GM21360 (cell line): ENCODE data around the gene RAB40B.

ENCODE experiments used
- ATAC-seq: cut with Tn5 transposase; IDR thresholded peaks from one replicate; pipeline ENCODE4 v1.9.1; 2021; ENCODE audit warnings: mild to moderate bottlenecking, moderate library complexity; ENCODE audit not compliant: unreplicated experiment

RAB40B gene

DNA sequence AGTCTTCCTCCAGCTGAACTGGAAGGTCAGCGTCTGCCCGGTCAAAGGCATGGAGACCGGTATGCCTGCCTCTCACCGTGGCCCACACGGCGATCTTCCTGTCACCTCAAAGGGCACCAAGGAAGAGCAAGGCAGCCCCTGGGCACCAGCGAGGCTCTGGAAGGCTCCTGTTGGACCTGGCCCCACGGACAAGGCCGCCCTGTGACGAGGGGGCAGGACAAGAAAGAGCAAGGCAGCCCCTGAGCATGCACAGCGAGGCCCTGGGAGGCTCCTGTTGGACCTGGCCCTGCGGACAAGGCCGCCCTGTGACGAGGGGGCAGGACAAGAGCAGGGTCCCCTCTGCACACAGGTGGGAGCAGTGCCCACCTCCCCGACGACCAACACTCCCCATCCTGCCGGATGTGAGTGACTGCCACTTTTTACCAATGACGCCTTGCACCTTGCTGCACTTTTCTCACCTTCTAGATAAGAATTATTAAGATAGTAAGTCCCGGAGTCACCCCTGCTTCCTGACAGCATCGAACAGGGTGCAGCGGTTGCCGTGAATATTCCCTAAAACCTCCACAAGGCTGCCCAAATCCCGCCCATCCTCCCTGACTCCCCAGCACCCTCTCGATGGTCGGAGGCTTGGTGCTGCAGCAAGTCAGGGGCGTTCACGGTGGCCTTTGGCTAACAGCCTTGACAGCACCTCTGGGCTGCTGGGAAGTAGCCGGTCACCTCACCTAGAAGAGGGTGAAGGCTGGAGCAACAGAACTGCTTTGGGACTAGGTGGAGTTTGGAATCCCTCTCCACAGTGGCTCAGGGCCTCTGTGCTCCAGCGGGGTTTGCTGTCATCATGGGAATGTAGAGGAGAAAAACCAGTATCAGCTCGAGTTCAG lies 44.6 kb downstream of the RAB40B start:
- no peak for ATAC-seq

DNA sequence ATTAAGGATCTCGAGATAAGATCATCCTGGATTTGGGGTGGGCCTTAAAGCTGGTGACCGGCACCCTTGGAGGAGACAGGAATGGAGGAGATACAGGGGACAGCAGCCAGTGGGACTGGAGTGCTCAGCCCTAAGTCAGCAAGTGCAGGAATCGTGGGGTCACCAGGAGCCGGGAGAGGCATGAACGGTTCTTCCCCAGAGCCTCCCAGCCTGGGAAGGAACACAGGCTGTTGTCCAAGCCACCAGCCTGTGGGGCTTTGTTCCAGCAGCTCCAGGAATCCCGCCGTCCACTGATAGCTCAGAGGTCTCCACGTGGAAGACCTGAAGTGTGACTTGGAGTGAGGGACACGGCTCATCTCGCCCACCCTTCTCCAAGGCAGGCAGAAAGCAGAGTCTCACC lies 47.8 kb downstream of the RAB40B start:
- no peak for ATAC-seq

DNA sequence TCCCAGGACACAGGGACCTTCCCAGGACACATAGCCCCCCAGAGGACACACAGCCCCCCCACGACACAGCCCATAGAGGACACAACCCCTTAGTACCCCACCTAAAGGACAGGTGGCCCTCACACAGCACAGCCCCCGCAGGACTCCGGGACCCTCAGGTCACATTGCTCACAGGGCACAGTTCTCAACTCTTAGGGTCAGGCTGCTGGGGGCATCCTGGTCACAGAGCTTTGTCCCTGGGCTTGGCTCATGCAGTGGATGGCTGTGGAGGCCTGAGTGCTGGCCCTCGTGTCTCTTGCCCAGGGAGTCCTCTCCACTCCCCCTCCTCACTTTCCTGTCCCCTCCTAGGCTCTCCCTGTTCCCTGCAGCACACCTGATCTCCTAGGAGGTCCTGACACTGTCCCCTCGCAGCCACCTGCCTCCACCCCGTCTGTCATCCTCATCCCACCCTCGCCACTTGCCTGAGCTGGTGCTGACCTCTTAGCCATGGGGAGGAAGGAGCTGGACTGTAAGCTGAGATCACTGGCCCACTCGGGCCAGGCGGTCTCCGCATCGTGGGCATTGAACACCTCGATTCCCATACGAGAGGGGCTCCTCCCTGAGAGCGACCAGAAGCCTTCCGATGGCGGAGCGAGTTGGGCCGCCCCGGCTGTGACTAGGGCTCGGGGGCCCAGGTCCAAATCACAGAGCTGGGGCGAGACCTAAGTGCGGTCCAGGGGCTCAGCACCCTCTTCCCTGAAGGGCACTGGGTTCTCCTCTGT lies 48.8 kb downstream of the RAB40B start:
- no peak for ATAC-seq

DNA sequence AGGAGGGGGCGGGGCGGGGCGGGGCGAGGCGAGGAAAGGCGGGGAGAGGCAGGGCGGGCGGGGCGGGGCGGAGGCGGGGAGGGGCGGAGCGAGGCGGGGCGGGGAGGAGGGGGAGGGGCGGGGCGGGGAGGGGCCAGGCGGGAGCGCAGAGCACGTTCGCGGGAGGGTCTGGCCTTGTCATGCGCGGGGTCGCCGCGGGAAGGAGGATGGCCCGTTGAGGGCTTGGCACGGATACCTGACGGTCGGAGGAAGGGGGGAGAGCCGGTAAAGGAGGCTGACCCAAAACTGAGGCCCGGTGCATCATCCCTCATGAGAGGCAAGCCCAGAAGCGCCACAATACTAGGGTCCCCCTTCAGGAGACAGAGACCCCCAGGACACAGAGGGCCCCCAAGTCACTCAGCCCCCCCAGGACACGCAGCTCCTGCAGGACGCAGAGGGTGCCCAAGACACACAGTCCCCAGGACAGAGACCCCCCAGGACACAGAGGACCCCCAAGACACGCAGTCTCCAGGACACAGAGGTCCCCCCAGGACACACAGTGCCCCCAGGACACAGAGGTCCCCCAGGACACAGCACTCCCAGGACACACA lies 49.7 kb downstream of the RAB40B start:
- no peak for ATAC-seq

DNA sequence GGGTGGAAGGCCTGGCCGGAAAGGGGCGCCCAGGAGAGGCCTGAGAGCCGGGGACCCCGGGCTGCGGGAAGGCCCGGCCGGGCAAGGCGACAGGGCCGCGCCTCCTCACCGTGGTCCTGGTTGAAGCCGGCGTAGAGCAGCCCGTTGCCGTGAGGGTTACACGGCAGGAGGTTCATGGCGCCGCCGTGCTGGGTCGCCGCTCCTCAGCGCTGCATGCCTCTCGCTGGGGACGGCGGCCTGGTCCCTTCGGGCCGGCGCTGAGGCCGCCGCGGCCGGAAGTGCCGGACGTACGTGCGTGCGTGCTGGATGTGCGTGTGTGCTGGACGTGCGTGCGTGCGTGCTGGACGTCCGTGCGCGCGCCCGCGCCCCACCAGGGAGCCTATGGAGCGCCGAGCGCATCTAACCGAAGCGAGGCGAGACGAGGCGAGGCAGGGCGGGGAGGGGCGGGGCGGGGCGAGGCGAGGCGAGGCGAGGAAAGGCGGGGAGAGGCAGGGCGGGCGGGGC lies 50.3 kb downstream of the RAB40B start, which contains the start of gene WDR45B:
Gene WDR45B, minus strand, starts transcription at position 280 of the 504 bp plus-strand sequence. Its CDS starts 104 bp downstream, at position 176.
- peak; percentile 79 for ATAC-seq

DNA sequence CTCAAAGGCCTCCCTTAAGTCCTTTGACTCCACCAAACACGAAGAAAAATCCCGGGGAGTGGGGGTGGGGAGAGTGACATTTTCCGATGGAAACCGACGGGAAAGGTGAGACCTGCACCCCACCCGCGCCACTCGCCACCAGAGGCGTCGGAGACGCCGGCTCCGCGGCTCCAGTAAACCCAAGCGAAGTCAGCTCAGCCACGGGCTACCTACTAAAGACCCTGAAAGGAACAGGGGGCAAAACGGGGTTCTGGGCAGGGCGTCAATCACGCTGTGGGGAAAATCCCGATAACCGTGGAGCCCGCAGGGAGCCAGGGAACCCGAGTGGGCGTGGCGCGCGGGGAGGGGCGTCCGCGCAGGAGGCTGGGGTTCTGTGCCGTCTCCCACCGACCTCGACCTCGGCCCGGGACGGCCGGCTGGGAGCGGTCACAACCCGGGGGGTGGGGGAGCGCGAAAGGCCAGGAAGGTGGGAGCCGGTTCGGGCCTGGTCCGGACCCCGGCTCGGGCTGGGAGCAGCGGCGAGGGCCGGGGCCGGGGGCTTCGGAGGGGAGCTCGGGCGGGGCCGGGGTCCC lies 50.8 kb downstream of the RAB40B start:
- ATAC-seq, result peak; percentile 30

DNA sequence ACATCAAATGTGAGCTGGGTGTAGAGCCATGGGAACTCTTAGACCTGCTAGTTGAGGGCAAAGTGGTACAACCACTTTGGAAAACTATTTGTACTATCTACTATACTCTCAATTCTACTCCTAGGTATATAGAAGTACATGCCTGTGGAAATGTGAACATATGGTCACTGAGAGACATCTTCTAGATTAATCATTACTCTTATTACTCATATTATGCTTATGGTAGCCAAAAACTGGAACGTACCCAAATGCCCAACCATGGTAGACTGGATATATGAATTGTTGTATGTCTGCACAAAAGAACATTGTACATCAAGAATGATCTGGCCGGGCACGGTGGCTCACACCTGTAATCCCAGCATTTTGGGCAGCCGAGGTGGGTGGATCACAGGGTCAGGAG lies 53.0 kb downstream of the RAB40B start:
- no peak for ATAC-seq

DNA sequence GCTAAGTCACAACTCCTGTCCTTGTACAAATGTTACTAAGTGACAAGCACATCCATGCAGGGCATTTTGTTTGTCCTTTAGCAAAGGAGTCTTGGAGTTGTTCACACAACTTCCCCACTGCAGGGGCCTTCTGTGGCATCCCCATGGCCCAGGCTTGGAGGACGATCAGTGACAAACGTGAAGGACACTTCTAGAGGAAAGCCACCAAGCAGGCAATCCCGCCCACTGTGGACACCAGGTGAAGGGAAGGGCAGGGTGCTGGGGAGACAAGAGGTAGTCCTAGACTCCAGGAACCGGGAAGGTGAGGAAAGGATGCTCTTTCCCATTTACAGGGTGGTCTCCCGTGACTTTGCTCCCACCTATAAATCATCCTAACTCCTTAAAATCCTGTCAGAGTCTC lies 54.4 kb downstream of the RAB40B start:
- no peak for ATAC-seq

DNA sequence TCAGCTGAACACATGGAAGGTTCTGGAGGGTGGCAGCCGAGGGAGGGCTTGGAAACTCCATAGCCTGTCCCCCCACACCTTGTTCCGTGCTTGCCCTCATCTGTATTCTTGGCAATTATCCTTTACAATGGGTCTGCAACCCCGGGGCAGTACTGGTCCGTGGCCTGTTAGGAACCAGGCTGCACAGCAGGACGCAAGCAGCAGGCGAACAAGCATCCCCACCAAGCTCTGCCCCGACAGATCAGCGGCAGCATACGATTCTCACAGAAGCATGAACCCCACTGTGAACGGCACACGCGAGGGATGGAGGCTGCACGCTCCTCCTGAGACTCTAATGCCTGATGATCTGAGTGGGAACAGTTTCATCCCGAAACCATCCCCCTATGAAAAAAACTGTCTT lies 56.5 kb downstream of the RAB40B start:
- no peak for ATAC-seq

DNA sequence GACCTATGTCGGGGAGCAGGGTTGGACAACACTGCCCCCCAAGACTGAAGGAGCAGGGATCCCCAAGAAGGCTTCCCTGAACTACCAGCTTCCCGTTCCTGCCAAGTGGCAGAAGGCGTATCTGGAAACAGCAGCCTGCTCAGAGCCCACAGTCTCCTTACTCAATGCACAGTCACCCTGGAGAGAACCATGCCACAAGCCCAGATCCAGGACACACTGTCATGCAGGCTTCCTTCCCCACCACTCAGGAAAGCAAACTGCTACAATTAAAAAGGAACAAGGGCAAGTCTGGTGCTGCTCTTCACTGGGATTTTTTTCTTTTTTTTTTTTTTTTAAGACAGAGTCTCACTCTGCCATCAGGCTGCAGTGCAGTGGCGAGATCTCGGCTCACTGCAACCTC lies 58.5 kb downstream of the RAB40B start:
- no peak for ATAC-seq

DNA sequence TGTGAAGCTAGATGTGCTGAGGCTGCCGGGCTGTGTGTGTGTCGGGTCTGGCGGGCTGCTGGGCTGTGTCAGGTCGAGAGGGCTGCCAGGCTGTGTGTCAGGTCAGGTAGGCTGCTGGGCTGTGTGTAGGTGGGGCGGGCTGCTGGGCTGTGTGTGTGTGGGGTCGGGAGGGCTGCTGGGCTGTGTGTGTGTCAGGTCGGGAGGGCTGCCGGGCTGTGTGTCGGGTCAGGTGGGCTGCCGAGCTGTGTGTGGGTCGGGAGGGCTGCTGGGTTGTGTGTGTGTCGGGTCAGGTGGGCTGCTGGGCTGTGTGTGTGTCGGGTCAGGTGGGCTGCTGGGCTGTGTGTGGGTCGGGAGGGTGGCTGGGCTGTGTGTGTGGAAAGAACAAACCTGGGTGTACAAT lies 58.9 kb downstream of the RAB40B start:
- no peak for ATAC-seq

DNA sequence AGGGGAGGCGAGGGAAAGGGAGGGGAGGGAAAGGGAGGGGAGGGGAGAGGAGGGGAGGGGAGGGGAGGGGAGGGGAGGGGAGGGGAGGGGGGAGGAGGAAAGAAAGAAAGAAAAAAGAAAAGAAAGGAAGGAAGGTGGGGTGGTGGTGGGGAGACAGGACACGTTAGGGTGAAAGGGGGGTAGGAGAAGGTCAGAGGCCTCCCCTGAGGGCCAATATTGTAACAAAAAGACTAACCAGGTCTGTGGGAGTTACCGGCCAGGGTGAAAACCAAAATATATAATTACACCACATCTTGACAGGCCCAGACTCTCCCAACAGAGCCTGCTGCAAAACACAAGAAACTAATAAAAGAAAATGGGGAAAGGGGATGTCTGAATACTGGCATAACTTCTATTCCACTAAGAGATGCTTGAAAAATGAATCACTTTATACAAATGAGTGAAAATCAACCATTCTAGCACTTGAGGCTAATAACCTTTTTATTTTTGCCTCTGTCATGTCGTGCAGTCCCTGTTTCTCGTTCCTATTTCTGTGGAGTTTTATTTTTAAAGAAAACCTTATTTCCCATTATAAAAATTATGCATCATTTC lies 60.2 kb downstream of the RAB40B start:
- no peak for ATAC-seq

DNA sequence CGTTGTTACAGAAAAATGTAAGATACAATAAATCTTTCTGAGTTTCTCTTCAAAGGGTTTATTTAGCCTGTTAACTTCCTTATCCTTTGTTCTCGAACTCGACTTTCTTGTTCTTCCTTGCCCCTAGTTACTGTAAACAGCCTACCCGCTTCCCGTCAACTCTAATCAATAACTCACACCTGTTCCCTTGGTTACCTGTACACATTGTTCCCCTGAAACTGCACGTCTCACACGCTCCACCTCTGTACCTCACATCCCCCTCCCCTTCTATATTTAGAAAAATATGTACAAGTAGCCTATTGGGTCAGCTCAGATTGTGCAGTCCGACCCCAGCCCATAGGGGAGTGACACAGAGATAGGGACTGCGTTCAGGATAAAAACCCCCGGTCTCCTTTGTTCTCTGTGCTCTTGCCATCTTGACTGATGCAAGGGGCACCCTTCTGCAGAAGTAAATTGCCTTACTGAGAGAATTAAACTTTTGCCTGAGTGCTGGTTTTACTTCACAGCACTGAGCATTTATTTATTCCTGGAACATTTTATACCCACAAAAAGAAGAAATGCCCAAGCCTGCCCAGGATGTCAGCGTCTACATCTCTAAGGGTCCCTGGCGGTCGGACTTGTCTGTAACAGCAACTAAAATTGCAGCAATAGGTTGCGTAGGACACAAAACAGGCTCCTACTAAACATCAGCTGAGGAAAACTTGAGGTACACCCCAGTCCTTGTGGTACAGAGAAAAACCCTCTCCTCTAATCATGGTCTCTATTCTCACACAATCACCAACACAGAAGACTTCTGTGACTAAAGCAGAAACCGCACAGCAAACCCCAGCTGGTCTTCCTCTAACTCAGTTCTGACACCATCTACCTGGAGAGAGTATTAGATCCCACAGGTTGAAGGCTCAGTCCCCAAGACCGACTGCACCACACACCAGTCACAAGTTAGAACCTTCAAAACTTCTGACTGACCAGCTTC lies 61.6 kb downstream of the RAB40B start:
- ATAC-seq, result no peak

DNA sequence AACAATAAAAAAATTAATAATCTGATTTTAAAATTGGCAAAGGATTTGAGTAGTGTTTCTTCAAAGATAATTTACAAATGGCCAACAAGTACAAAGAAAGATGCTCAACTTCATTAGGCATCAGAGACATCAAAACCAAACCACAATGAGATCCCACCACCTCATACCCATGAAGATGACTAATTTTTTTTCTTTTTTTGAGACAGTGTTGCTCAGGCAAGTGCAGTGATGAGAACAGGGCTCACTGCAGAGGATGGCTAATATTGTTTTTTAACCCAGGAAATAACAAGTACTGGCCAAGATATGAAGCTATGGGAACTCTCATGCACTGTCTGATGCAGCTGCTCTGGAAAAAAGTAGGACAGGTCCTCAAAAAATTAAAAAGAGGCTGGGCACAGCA lies 65.2 kb downstream of the RAB40B start:
- ATAC-seq, result no peak

DNA sequence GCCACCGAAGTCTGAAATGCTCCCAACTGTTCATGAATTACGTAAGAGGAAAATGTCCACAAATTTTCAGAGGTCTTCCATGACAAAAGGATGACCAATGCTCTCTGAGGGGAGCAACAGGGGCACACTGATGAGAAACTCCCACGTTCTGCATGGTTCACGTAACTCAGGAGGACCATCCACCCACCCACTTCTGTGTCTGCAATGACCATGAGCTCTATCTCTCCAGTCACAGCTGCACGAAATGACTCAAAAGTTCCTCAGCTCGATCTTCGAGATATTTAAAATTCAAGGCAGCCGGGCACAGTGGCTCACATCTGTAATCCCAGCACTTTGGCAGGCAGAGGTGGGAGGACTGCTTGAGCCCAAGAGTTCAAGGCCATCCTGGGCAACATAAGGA lies 66.0 kb downstream of the RAB40B start:
- ATAC-seq, result no peak

DNA sequence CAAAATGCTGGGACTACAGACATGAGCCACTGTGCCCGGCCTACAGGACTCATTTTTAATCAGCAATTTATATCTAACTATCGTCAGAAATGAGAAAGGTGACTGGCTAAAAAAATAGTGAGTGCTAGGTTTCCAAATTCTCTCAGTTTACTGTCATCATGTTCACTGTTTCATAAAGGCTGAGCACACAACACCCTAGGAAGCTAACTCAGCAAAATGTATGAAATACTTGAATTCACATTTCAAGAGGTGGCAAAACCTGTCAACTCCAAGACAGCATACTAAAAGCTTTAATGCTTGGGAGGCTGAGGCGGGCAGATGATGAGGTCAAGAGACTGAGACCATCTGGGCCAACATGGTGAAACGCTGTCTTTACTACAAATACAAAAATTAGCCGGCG lies 67.0 kb downstream of the RAB40B start:
- ATAC-seq, result no peak

DNA sequence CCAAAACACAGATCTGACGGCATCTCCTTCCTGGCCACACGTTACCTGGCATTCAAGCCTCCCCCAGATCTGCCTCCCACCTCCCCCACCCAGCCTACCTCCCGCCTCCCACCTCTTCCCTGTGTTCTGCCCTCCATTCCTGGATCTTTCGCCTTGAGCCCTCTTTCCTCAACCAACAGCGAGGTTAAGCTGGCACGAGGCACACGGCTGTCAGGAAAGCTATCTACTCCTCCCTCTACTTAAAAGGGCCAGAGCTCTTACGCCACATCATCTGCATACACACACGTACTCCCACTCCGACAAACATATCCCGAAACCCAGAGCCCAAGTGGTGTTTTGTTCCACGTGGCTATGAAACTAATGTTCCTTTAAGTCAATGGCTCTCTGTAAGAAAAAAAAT lies 68.3 kb downstream of the RAB40B start:
- ATAC-seq, result no peak

DNA sequence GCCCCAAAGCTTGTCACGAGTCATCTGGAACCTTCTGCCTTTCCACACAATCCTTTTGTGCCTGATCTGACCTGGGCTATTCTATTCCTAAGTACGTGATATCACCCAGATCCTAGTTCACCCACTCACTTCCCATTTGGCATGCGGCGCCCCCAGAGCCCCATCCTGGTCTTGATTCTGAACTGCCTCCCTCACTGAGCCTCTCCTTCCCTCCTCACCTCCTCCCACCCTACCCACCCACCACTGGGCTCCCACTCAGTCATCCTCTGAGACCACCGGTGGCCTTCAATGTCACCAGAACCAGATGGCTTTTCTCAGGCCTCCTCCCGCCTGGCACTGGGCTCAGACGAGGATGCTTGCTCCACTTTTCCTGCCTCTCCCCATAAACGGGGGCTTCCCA lies 68.8 kb downstream of the RAB40B start:
- no peak for ATAC-seq

DNA sequence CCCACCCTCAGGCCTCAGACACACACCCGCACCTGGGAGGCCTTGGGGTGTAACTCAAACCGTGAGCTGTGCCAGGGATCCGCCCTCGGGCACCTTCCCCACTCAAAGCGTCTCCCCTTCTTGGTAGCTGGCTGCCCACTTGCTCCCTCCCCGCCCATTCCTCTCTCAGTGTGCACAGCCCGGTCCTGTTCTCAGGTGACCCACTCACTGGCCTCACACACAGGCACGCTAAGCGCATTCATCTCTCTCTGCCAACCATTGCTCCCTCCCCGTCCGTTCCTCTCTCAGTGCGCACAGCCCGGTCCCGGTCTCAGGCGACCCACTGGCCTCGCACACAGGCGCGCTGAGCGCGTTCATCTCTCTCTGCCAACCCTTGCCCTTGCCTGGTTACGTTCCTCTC lies 71.1 kb downstream of the RAB40B start:
- ATAC-seq, result no peak

DNA sequence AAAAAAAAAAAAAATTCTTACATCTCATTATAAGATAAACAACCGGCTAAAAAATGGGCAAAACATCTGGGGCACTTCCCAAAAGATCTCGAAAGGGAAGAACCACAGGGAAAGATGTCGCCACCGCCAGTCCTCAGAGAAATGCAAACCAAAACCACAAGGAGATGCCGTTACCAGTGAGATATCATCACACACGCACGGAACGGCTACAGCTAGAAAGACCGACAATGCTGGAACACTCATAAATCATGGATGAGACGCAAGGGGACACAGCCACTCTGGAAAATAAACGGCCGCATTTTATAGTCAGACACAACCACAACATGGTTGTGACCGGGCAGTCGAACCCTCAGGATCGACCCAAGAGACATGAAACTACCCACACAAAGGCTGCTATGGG lies 74.8 kb downstream of the RAB40B start:
- no peak for ATAC-seq
